Right atrium auricular region (tissue), 2 donors: ENCODE measurements around the gene MDH2. TPM values are rescaled to one million over a fixed set of nuclear protein-coding genes. Genes with fewer than 3 reads are reported as not detected.
"Not testable (repeated sequence)": the region's sequence is repeated elsewhere in the genome, so short reads cannot be mapped to it uniquely, and the experiment has no call there.

Source experiments
- DNase-seq: peaks from one replicate; pipeline ENCODE4 v3.0.0-alpha.2; 2019; ENCODE audit warnings: low spot score
- H3K27ac ChIP-seq, 2 donors: fragments of 200-600 bp; sonication (generic); 1 replicate in 1 of 2; 2 replicates in 1 of 2; pipeline ENCODE4 v1.5.1; 2016 to 2019
- H3K27me3 ChIP-seq, 2 donors: fragments of 200-600 bp; sonication (generic); one replicate each; pipeline versions ENCODE4 v1.5.1 to v1.6.0; 2017 to 2019
- H3K36me3 ChIP-seq: fragments of 200-600 bp; sonication (generic); one replicate; pipeline ENCODE4 v1.5.1; 2016
- H3K4me1 ChIP-seq, 2 donors: fragments of 200-600 bp; sonication (generic); one replicate each; pipeline versions ENCODE4 v1.5.1 to v1.6.0; 2017 to 2019
- H3K4me3 ChIP-seq, 2 donors: fragments of 200-600 bp; sonication (generic); 1 replicate in 1 of 2; 2 replicates in 1 of 2; pipeline ENCODE4 v1.5.1; 2017 to 2019; ENCODE audit warnings: mild to moderate bottlenecking in 1 of 2, moderate library complexity in 1 of 2
- H3K9me3 ChIP-seq, 2 donors: fragments of 200-600 bp; sonication (generic); one replicate each; pipeline ENCODE4 v1.5.1; 2019
- CTCF ChIP-seq, 2 donors: fragments of 200-600 bp; sonication (generic); IDR thresholded peaks; one replicate each; pipeline ENCODE4 v1.5.1; 2019; ENCODE audit warnings: antibody characterized with exemption in 2 of 2
- total RNA-seq, 2 donors: library from RNA; depleted of rRNA; stranded (reverse); fragments of >200 nt; gene quantifications; one replicate each; pipeline ENCODE4 v1.1.0, GENCODE V29; 2016

The MDH2 gene
- total RNA-seq, 2 donors from 2014 or later = 186 to 272 TPM

GRCh38 chr7:76095908-76096307 lies 48.0 kb downstream of the MDH2 start:
- Histone ChIP-seq H3K27me3 (no peaks in the 10 kb centered on the region), H3K9me3 (no peaks in the 10 kb centered on the region), H3K36me3 (no peaks in the 10 kb centered on the region), H3K27ac (no peak overlapping the region), H3K4me3 (no peak overlapping the region), H3K4me1 (no peaks in the 10 kb centered on the region)
- TF ChIP-seq CTCF (IDR thresholded peaks at IDR 0.05) = no peak
- no peak for DNase-seq

GRCh38 chr7:76101693-76102437 lies 54.0 kb downstream of the MDH2 start:
- H3K4me3 ChIP-seq, DNase-seq, H3K27me3 ChIP-seq, H3K27ac ChIP-seq, H3K4me1 ChIP-seq, H3K9me3 ChIP-seq, H3K36me3 ChIP-seq: not testable (repeated sequence)

GRCh38 chr7:76103788-76104187 lies 55.9 kb downstream of the MDH2 start:
- H3K36me3 ChIP-seq, H3K4me1 ChIP-seq, H3K4me3 ChIP-seq, H3K9me3 ChIP-seq, H3K27me3 ChIP-seq, DNase-seq, H3K27ac ChIP-seq: not testable (repeated sequence)

GRCh38 chr7:76106130-76106529 lies 58.2 kb downstream of the MDH2 start:
- H3K9me3 ChIP-seq = not testable (repeated sequence)

GRCh38 chr7:76106893-76107292 lies 59.0 kb downstream of the MDH2 start:
- no peaks in the 10 kb centered on the region for H3K36me3 ChIP-seq

More at GRCh38 chr7:76106130-76106529, 58.2 kb downstream of the MDH2 start:
- not testable (repeated sequence) for H3K27me3 ChIP-seq, H3K4me1 ChIP-seq, H3K36me3 ChIP-seq, DNase-seq, H3K4me3 ChIP-seq, H3K27ac ChIP-seq

GRCh38 chr7:76108540-76109233 lies 60.8 kb downstream of the MDH2 start:
- no peak for TF ChIP-seq CTCF (IDR thresholded peaks at IDR 0.05)

More at GRCh38 chr7:76106893-76107292, 59.0 kb downstream of the MDH2 start:
- no peak for TF ChIP-seq CTCF (IDR thresholded peaks at IDR 0.05)
- no peaks in the 10 kb centered on the region for H3K9me3 ChIP-seq
- DNase-seq = no peak
- H3K27me3 ChIP-seq = no peaks in the 10 kb centered on the region
- H3K27ac ChIP-seq = no peak overlapping the region
- H3K4me3 ChIP-seq = no peak overlapping the region
- no peaks in the 10 kb centered on the region for H3K4me1 ChIP-seq

GRCh38 chr7:76113042-76113630 lies 65.2 kb downstream of the MDH2 start:
- not testable (repeated sequence) for H3K4me3 ChIP-seq, H3K27ac ChIP-seq, H3K36me3 ChIP-seq, DNase-seq, H3K9me3 ChIP-seq, H3K27me3 ChIP-seq, H3K4me1 ChIP-seq

More at GRCh38 chr7:76108540-76109233, 60.8 kb downstream of the MDH2 start:
- Histone ChIP-seq H3K9me3 (no peaks in the 10 kb centered on the region), H3K4me3 (no peak overlapping the region), H3K27me3 (no peaks in the 10 kb centered on the region), H3K36me3 (no peaks in the 10 kb centered on the region), H3K27ac (no peak overlapping the region), H3K4me1 (no peaks in the 10 kb centered on the region)
- DNase-seq = peak; percentile 63

GRCh38 chr7:76114742-76115141 lies 66.8 kb downstream of the MDH2 start:
- not testable (repeated sequence) for H3K27ac ChIP-seq, H3K4me1 ChIP-seq, H3K4me3 ChIP-seq, H3K27me3 ChIP-seq, DNase-seq, H3K9me3 ChIP-seq, H3K36me3 ChIP-seq

Other genes starting within 250 kb of the MDH2 start
- not detected for gene CCL24, start 234.3 kb upstream of the MDH2 start, total RNA-seq
- gene RHBDD2, start 169.1 kb upstream of the MDH2 start, total RNA-seq = 10 to 100 TPM; 43.5 to 60.0 TPM
- gene POR, start 133.0 kb upstream of the MDH2 start, total RNA-seq = 10 to 100 TPM; 53.4 to 85.3 TPM
- 10 to 100 TPM; 35.3 to 50.0 TPM for gene TMEM120A, start 53.5 kb upstream of the MDH2 start, total RNA-seq
- gene STYXL1, start 106 bp upstream of the MDH2 start, total RNA-seq = 10 to 100 TPM; 17.6 to 40.1 TPM
- gene SRRM3, start 153.8 kb downstream of the MDH2 start, total RNA-seq = 10 to 100 TPM; 17.5 to 27.1 TPM